ENCODE data around the gene GHRL. TPM values are rescaled to one million over a fixed set of nuclear protein-coding genes. Genes with fewer than 3 reads are reported as not detected.

Gene GHRL
- total RNA-seq, 2 experiments from 2014 or later = 1.1 to 3.2 TPM

GRCh38 chr3:10290481-10291176 is 2.1 kb downstream of the GHRL start:
- DNase-seq (no peak), ATAC-seq (ENCODE audit: poor library complexity) (no peak)
- no peak for TF ChIP-seq CTCF (IDR thresholded peaks at IDR 0.05)
- no peaks in the 10 kb centered on the region for H3K27me3 Mint-ChIP-seq
- intact Hi-C loops (cut with DNase I, micrococcal nuclease) = no loop called here
- ChIA-PET POLR2A (interaction anchor here (1.2 kb wide), 1 partner anchor 11 kb away, joined by 3 read pairs; no protein-coding TSS in a partner anchor), CTCF (no interaction called here)
- no peak overlapping the region for H3K4me3 ChIP-seq (ENCODE audit: low read length)
- H3K27me3 ChIP-seq (ENCODE audit: control insufficient read depth in 1 of 2, insufficient read depth in 2 of 2, low read length in 2 of 2) = no peaks in the 10 kb centered on the region
- peaks cover 56% of the 10 kb centered on the region for H3K36me3 ChIP-seq (ENCODE audit: insufficient read depth, low read length)
- peaks cover 11% of the 10 kb centered on the region for H3K4me1 Mint-ChIP-seq (ENCODE audit: low read depth)
- H3K4me3 Mint-ChIP-seq = no peak overlapping the region
- H3K36me3 Mint-ChIP-seq (ENCODE audit: low read depth) = peaks cover 63% of the 10 kb centered on the region
- no peaks in the 10 kb centered on the region for H3K9me3 ChIP-seq (ENCODE audit: control insufficient read depth in 1 of 2, insufficient read depth in 1 of 2, low read length in 2 of 2)
- H3K4me1 ChIP-seq (ENCODE audit: insufficient read depth, low read length) = peaks cover 2% of the 10 kb centered on the region
- no peak overlapping the region for H3K27ac ChIP-seq (ENCODE audit: low read depth in 1 of 2, low read length in 2 of 2)
- no peaks in the 10 kb centered on the region for H3K9me3 Mint-ChIP-seq
- H3K27ac Mint-ChIP-seq = no peak overlapping the region

GRCh38 chr3:10289787-10290355 is 2.9 kb downstream of the GHRL start:
- Histone ChIP-seq H3K4me1 (ENCODE audit: insufficient read depth, low read length) (peaks cover 5% of the 10 kb centered on the region), H3K27me3 (ENCODE audit: control insufficient read depth in 1 of 2, insufficient read depth in 2 of 2, low read length in 2 of 2) (no peaks in the 10 kb centered on the region), H3K4me3 (ENCODE audit: low read length) (no peak overlapping the region), H3K36me3 (ENCODE audit: insufficient read depth, low read length) (peaks cover 55% of the 10 kb centered on the region), H3K9me3 (ENCODE audit: control insufficient read depth in 1 of 2, insufficient read depth in 1 of 2, low read length in 2 of 2) (no peaks in the 10 kb centered on the region), H3K27ac (ENCODE audit: low read depth in 1 of 2, low read length in 2 of 2) (no peak overlapping the region)
- H3K9me3 Mint-ChIP-seq = no peaks in the 10 kb centered on the region
- H3K27ac Mint-ChIP-seq = no peak overlapping the region
- ATAC-seq (ENCODE audit: poor library complexity) = no peak
- intact Hi-C loops (cut with DNase I, micrococcal nuclease) = loop anchor here (10.0 kb wide), 3 partner anchors 305 to 445 kb away; partner anchors contain the start of genes CRELD1 (in 1 of the 2), EMC3 (in 1 of the 2) and RPUSD3 (in 1 of the 2)
- H3K27me3 Mint-ChIP-seq = no peaks in the 10 kb centered on the region
- H3K4me1 Mint-ChIP-seq (ENCODE audit: low read depth) = peaks cover 19% of the 10 kb centered on the region
- no peak overlapping the region for H3K4me3 Mint-ChIP-seq
- DNase-seq = no peak
- TF ChIP-seq CTCF (IDR thresholded peaks at IDR 0.05) = no peak
- ChIA-PET CTCF (no interaction called here), POLR2A (interaction anchor here (1.2 kb wide), 1 partner anchor 10 kb away, joined by 3 read pairs; no protein-coding TSS in a partner anchor)
- peaks cover 56% of the 10 kb centered on the region for H3K36me3 Mint-ChIP-seq (ENCODE audit: low read depth)

- H3K36me3 Mint-ChIP-seq (ENCODE audit: low read depth) = peaks cover 48% of the 10 kb centered on the region
- no peaks in the 10 kb centered on the region for H3K27me3 Mint-ChIP-seq
- intact Hi-C loops (cut with DNase I, micrococcal nuclease) = loop anchor here (10.0 kb wide), 3 partner anchors 304 to 444 kb away; partner anchors contain the start of genes CRELD1 (in 1 of the 2), EMC3 (in 1 of the 2) and RPUSD3 (in 1 of the 2)
- no peak for TF ChIP-seq CTCF (IDR thresholded peaks at IDR 0.05)
- POLR2A ChIA-PET = no interaction called here
- ATAC-seq (ENCODE audit: poor library complexity) (no peak), DNase-seq (no peak)
- CTCF ChIA-PET = interaction anchor here (0.5 to 4.5 kb wide), 2 partner anchors 25 to 889 kb away, joined by 4 to 18 read pairs; no protein-coding TSS in a partner anchor
- no peaks in the 10 kb centered on the region for H3K9me3 Mint-ChIP-seq
- no peak overlapping the region for H3K4me3 Mint-ChIP-seq
- no peaks in the 10 kb centered on the region for H3K9me3 ChIP-seq (ENCODE audit: control insufficient read depth in 1 of 2, insufficient read depth in 1 of 2, low read length in 2 of 2)
- no peak overlapping the region for H3K27ac ChIP-seq (ENCODE audit: low read depth in 1 of 2, low read length in 2 of 2)
- H3K4me1 ChIP-seq (ENCODE audit: insufficient read depth, low read length) = peaks cover 11% of the 10 kb centered on the region
- H3K4me3 ChIP-seq (ENCODE audit: low read length) = no peak overlapping the region
- no peaks in the 10 kb centered on the region for H3K27me3 ChIP-seq (ENCODE audit: control insufficient read depth in 1 of 2, insufficient read depth in 2 of 2, low read length in 2 of 2)
- no peak overlapping the region for H3K27ac Mint-ChIP-seq
- peaks cover 54% of the 10 kb centered on the region for H3K36me3 ChIP-seq (ENCODE audit: insufficient read depth, low read length)
- peaks cover 26% of the 10 kb centered on the region for H3K4me1 Mint-ChIP-seq (ENCODE audit: low read depth)
These were observed 3.7 kb downstream of the GHRL start for GRCh38 chr3:10289077-10289476.
